ENCODE measurements around the gene ADA.

The ADA gene

GRCh38 chr20:44644667-44645131 lies 6.8 kb downstream of the ADA start:
- no peak for DNase-seq (ENCODE audit: low read depth in 2 of 2)

- DNase-seq (ENCODE audit: low read depth in 2 of 2), result no peak
Measured at GRCh38 chr20:44644230-44644617, 7.3 kb downstream of the ADA start.

- no peak for DNase-seq (ENCODE audit: low read depth in 2 of 2)
Measured at GRCh38 chr20:44643596-44644229, 7.8 kb downstream of the ADA start.

GRCh38 chr20:44643154-44643519 lies 8.4 kb downstream of the ADA start:
- DNase-seq (ENCODE audit: low read depth in 2 of 2), result no peak

- no peak for DNase-seq (ENCODE audit: low read depth in 2 of 2)
Measured at GRCh38 chr20:44642203-44643153, 9.0 kb downstream of the ADA start.

- no peak for DNase-seq (ENCODE audit: low read depth in 2 of 2)
Measured at GRCh38 chr20:44641325-44641724, 10.2 kb downstream of the ADA start.

GRCh38 chr20:44640522-44640921 lies 11.0 kb downstream of the ADA start:
- no peak for DNase-seq (ENCODE audit: low read depth in 2 of 2)

GRCh38 chr20:44637522-44638372 lies 13.8 kb downstream of the ADA start:
- DNase-seq (ENCODE audit: low read depth in 2 of 2), result no peak

GRCh38 chr20:44637042-44637441 lies 14.5 kb downstream of the ADA start:
- DNase-seq (ENCODE audit: low read depth in 2 of 2), result no peak

GRCh38 chr20:44635877-44636276 lies 15.6 kb downstream of the ADA start:
- DNase-seq (ENCODE audit: low read depth in 2 of 2), result no peak

GRCh38 chr20:44633872-44634600 lies 17.5 kb downstream of the ADA start:
- no peak for DNase-seq (ENCODE audit: low read depth in 2 of 2)

- DNase-seq (ENCODE audit: low read depth in 2 of 2), result no peak
Measured at GRCh38 chr20:44633187-44633810, 18.2 kb downstream of the ADA start.

GRCh38 chr20:44632103-44632752 lies 19.3 kb downstream of the ADA start:
- DNase-seq (ENCODE audit: low read depth in 2 of 2), result no peak

GRCh38 chr20:44630297-44630696 lies 21.2 kb downstream of the ADA start:
- no peak for DNase-seq (ENCODE audit: low read depth in 2 of 2)

GRCh38 chr20:44629542-44629941 lies 22.0 kb downstream of the ADA start:
- DNase-seq (ENCODE audit: low read depth in 2 of 2), result no peak

GRCh38 chr20:44629017-44629385 lies 22.5 kb downstream of the ADA start:
- DNase-seq (ENCODE audit: low read depth in 2 of 2), result no peak

GRCh38 chr20:44627364-44628010 lies 24.0 kb downstream of the ADA start:
- no peak for DNase-seq (ENCODE audit: low read depth in 2 of 2)

GRCh38 chr20:44626278-44626677 lies 25.2 kb downstream of the ADA start:
- no peak for DNase-seq (ENCODE audit: low read depth in 2 of 2)

- DNase-seq (ENCODE audit: low read depth in 2 of 2), result no peak
Measured at GRCh38 chr20:44625361-44625760, 26.1 kb downstream of the ADA start.

- no peak for DNase-seq (ENCODE audit: low read depth in 2 of 2)
Measured at GRCh38 chr20:44624743-44625271, 26.7 kb downstream of the ADA start.

All from stimulated activated CD4-positive, alpha-beta T cell treated with anti-CD3 and anti-CD28 coated beads, Interleukin-1b, Interleukin-23, amount 100 ng/mL, for 1 hour (primary cell).